ENCODE results near the gene SRP9. TPM values are rescaled to one million over a fixed set of nuclear protein-coding genes. Genes with fewer than 3 reads are reported as not detected.
"Not testable (repeated sequence)": the region's sequence is repeated elsewhere in the genome, so short reads cannot be mapped to it uniquely, and the experiment has no call there.

Gene SRP9
- total RNA-seq, 4 donors from 2014 or later: 95.1 to 192 (median 164) TPM

- H3K27ac ChIP-seq (replicated peaks in 1 of 4): peak overlapping the region; percentile 86 to 92 (median 89)
- no peaks in the 10 kb centered on the region for H3K27me3 ChIP-seq
- H3K4me1 ChIP-seq: peaks cover 46 to 63% (median 58%) of the 10 kb centered on the region in 4 donors
- WGBS: 98% methylated on average over 4 of the region's 4 CpGs
- no peaks in the 10 kb centered on the region for H3K9me3 ChIP-seq
- no peak overlapping the region for H3K4me3 ChIP-seq
- H3K36me3 ChIP-seq: no peaks in the 10 kb centered on the region
- intact Hi-C loops (cut with DNase I): loop anchor here (5.0 kb wide), 1 partner anchor 206 kb away; no protein-coding TSS in a partner anchor
- DNase-seq (ENCODE audit: extremely low spot score): no peak
- TF ChIP-seq EP300 (IDR thresholded peaks at IDR 0.05) (no peak), POLR2AphosphoS5 (IDR thresholded peaks at IDR 0.05) (no peak), POLR2A (IDR thresholded peaks at IDR 0.05; ENCODE audit: low read depth) (no peak), CTCF (IDR thresholded peaks at IDR 0.05) (no peak)
Observed at GRCh38 chr1:225776294-225776693, 1.3 kb upstream of the SRP9 start.

GRCh38 chr1:225777058-225777582, 506 bp upstream of the SRP9 start:
- no peaks in the 10 kb centered on the region for H3K36me3 ChIP-seq
- intact Hi-C loops (cut with DNase I): loop anchor here (5.0 kb wide), 1 partner anchor 205 kb away; no protein-coding TSS in a partner anchor
- no peaks in the 10 kb centered on the region for H3K27me3 ChIP-seq
- TF ChIP-seq EP300 (IDR thresholded peaks at IDR 0.05) (no peak), CTCF (IDR thresholded peaks at IDR 0.05) (no peak), POLR2AphosphoS5 (IDR thresholded peaks at IDR 0.05) (no peak), POLR2A (IDR thresholded peaks at IDR 0.05; ENCODE audit: low read depth) (no peak)
- H3K27ac ChIP-seq (replicated peaks in 1 of 4): peak overlapping the region; percentile 86 to 92 (median 89)
- H3K4me3 ChIP-seq: peak overlapping the region; percentile 60 to 71 (median 66)
- H3K4me1 ChIP-seq: peaks cover 40 to 63% (median 58%) of the 10 kb centered on the region in 4 donors
- WGBS: 12% methylated on average over 18 of the region's 18 CpGs
- DNase-seq (ENCODE audit: extremely low spot score): no peak
- no peaks in the 10 kb centered on the region for H3K9me3 ChIP-seq

DNA sequence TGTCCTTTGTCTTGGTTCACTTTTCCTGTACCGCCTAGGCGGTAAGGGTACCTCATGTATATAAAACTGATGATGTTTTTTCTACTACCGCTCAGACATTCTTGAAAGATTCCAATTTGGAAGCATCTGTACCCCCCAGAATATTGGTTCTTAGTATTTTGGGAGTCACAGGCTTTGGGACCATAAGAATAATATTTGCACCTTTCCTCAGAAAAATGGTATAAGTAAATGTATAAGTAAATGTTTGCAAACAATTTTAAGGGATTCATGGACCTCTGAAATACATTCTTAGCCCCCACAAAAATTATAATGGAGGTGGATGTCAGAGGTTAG, 677 bp downstream of the SRP9 start:
- WGBS: 0% methylated on average over 3 of the region's 3 CpGs
- intact Hi-C loops (cut with DNase I): loop anchor here (2.0 to 5.0 kb wide), 2 partner anchors 66 to 204 kb away; no protein-coding TSS in a partner anchor
- H3K9me3 ChIP-seq: no peaks in the 10 kb centered on the region
- peaks cover 43 to 63% (median 58%) of the 10 kb centered on the region in 4 donors for H3K4me1 ChIP-seq
- no peak for TF ChIP-seq CTCF (IDR thresholded peaks at IDR 0.05)
- TF ChIP-seq EP300 (IDR thresholded peaks at IDR 0.05): no peak
- no peak for TF ChIP-seq POLR2A (IDR thresholded peaks at IDR 0.05; ENCODE audit: low read depth)
- no peak for TF ChIP-seq POLR2AphosphoS5 (IDR thresholded peaks at IDR 0.05)
- peaks cover 0 to 1% (median 0%) of the 10 kb centered on the region in 4 donors for H3K36me3 ChIP-seq
- no peak for DNase-seq (ENCODE audit: extremely low spot score)
- no peaks in the 10 kb centered on the region for H3K27me3 ChIP-seq
- peak overlapping the region; percentile 60 to 71 (median 66) for H3K4me3 ChIP-seq
- H3K27ac ChIP-seq (replicated peaks in 1 of 4): peak overlapping the region; percentile 86 to 92 (median 89)

DNA sequence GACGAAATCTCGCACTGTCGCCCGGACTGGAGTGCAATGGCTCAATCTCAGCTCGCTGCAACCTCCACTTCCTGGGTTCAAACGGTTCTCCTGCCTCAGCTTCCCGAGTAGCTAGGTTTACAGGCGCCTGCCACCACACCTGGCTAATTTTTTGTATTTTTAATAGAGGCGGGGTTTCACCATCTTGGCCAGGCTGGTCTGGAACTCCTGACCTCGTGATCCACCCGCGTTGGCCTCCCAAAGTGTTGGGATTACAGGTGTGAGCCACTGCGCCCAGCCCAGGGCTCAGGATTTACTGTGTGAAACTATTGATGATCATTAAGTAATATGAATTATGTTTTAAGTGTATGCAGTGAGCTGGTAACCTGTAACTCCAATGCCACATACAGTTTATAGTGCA, 1.5 kb downstream of the SRP9 start:
- intact Hi-C loops (cut with DNase I): loop anchor here (2.0 to 5.0 kb wide), 2 partner anchors 66 to 203 kb away; no protein-coding TSS in a partner anchor
- 56% methylated on average over 11 of the region's 13 CpGs for WGBS
- DNase-seq (ENCODE audit: extremely low spot score); H3K36me3 ChIP-seq; H3K9me3 ChIP-seq; H3K27me3 ChIP-seq: not testable (repeated sequence)
- peak overlapping the region; percentile 60 to 71 (median 66) for H3K4me3 ChIP-seq
- H3K4me1 ChIP-seq: peaks cover 48 to 69% (median 65%) of the 10 kb centered on the region in 4 donors
- peak overlapping the region; percentile 86 to 92 (median 89) for H3K27ac ChIP-seq (replicated peaks in 1 of 4)

GRCh38 chr1:225780134-225780533, 2.5 kb downstream of the SRP9 start:
- H3K4me3 ChIP-seq: peak overlapping the region in 1 of 4 donors; percentile 71
- H3K27ac ChIP-seq (replicated peaks in 1 of 4): peak overlapping the region; percentile 58 to 92 (median 88)
- WGBS: 91% methylated on average over 5 of the region's 5 CpGs
- no peaks in the 10 kb centered on the region for H3K9me3 ChIP-seq
- no peaks in the 10 kb centered on the region for H3K27me3 ChIP-seq
- TF ChIP-seq POLR2AphosphoS5 (IDR thresholded peaks at IDR 0.05) (no peak), EP300 (IDR thresholded peaks at IDR 0.05) (no peak), CTCF (IDR thresholded peaks at IDR 0.05) (no peak), POLR2A (IDR thresholded peaks at IDR 0.05; ENCODE audit: low read depth) (no peak)
- peaks cover 6 to 17% (median 12%) of the 10 kb centered on the region in 4 donors for H3K36me3 ChIP-seq
- no peak for DNase-seq (ENCODE audit: extremely low spot score)
- intact Hi-C loops (cut with DNase I): no loop called here
- H3K4me1 ChIP-seq: peaks cover 48 to 69% (median 65%) of the 10 kb centered on the region in 4 donors
